GM12878 (cell line): ENCODE results near the gene ANKRD30A. TPM values are rescaled to one million over a fixed set of nuclear protein-coding genes. Genes with fewer than 3 reads are reported as not detected.

ENCODE experiments used
- ATAC-seq: fragments of 200-7000 bp; cut with Tn5 transposase; 3 replicates; pipeline ENCODE4 v1.9.1; 2020; ENCODE audit warnings: mild to moderate bottlenecking, moderate library complexity
- BruUV-seq: library from RNA; stranded (reverse); fragments of 400-500 nt; replicated peaks from 2 replicates; lab custom pipeline; 2021; lab: Mats Ljungman, UMichigan
- CTCF ChIA-PET: fragments of 300-600 bp; sonication (Branson Sonifier 250); formaldehyde crosslinking; extraction: SDS; loops from one replicate; lab custom pipeline; 2021; ENCODE audit warnings: inconsistent platforms; lab: Yijun Ruan, JAX
- POLR2A ChIA-PET: fragments of 350-600 bp; formaldehyde crosslinking; extraction: SDS; loops from one replicate; lab custom pipeline; 2021; ENCODE audit warnings: inconsistent platforms; lab: Charles Lee
- RAD21 ChIA-PET: fragments of 300-600 bp; sonication (Branson Sonifier 250); formaldehyde crosslinking; loops from one replicate; lab custom pipeline; 2023; ENCODE audit warnings: antibody characterized with exemption; ENCODE audit not compliant: unreplicated experiment; lab: Charles Lee
- SMC1A ChIA-PET: fragments of 300-600 bp; sonication (Branson Sonifier 250); formaldehyde crosslinking; loops from one replicate; lab custom pipeline; 2023; ENCODE audit not compliant: unreplicated experiment, uncharacterized antibody; lab: Charles Lee
- DNase-seq: peaks from one replicate; pipeline ENCODE4 v3.0.0-alpha.2; 2011; ENCODE audit warnings: low read depth, low spot score
- FAIRE-seq: peaks from 3 replicates; lab custom pipeline; 2011; peaks lifted over from hg19 to GRCh38; lab: Jason Lieb, UNC
- H2AFZ ChIP-seq: 2 replicates; pipeline ENCODE4 v1.6.0; 2011; ENCODE audit warnings: low read depth, low read length, control low read depth; ENCODE audit not compliant: control insufficient read depth
- H3K27ac ChIP-seq: 2 replicates; pipeline ENCODE4 v1.5.1; 2011; ENCODE audit warnings: control low read depth; ENCODE audit not compliant: control insufficient read depth, insufficient read depth
- H3K27me3 ChIP-seq, 2 experiments: replicated peaks in 1 of 2; 2 replicates each; pipeline versions ENCODE4 v1.6.0 to v1.6.1; 2011; ENCODE audit warnings: low read length in 1 of 2; ENCODE audit not compliant: control insufficient read depth in 2 of 2, insufficient read depth in 2 of 2
- H3K36me3 ChIP-seq, 2 experiments: 2 replicates each; pipeline ENCODE4 v1.5.1; 2011; ENCODE audit warnings: low read length in 1 of 2; ENCODE audit not compliant: control insufficient read depth in 2 of 2, insufficient read depth in 2 of 2
- H3K4me1 ChIP-seq: 2 replicates; pipeline ENCODE4 v1.6.1; 2011; ENCODE audit warnings: mild to moderate bottlenecking, low read length, moderate library complexity, mixed read lengths; ENCODE audit not compliant: control insufficient read depth, insufficient read depth
- H3K4me2 ChIP-seq: 2 replicates; pipeline ENCODE4 v1.6.0; 2011; ENCODE audit warnings: control low read depth; ENCODE audit not compliant: control insufficient read depth, insufficient read depth
- H3K4me3 ChIP-seq: fragments of 200-600 bp; sonication (generic); 2 replicates; pipeline ENCODE4 v1.5.1; 2016
- H3K79me2 ChIP-seq: 2 replicates; pipeline ENCODE4 v1.6.0; 2011; ENCODE audit warnings: low read length; ENCODE audit not compliant: control insufficient read depth, insufficient read depth
- H3K9ac ChIP-seq: 2 replicates; pipeline ENCODE4 v1.8.0; 2011; ENCODE audit warnings: low read length, control low read depth, mixed read lengths; ENCODE audit not compliant: control insufficient read depth, insufficient read depth
- H3K9me3 ChIP-seq: replicated peaks from 3 replicates; pipeline ENCODE4 v1.5.1; 2011; ENCODE audit warnings: mild to moderate bottlenecking, low read length; ENCODE audit not compliant: control insufficient read depth, insufficient read depth
- H4K20me1 ChIP-seq: 2 replicates; pipeline ENCODE4 v1.6.0; 2011; ENCODE audit not compliant: control insufficient read depth, insufficient read depth
- BHLHE40 ChIP-seq, 2 experiments: fragments of 450-650 bp in 1 of 2; IDR thresholded peaks; 2 replicates each; pipeline ENCODE4 v1.6.1; 2011 to 2017; ENCODE audit warnings: low read depth in 2 of 2, borderline replicate concordance in 1 of 2, improper control_type of control experiment in 1 of 2, low read length in 1 of 2, mild to moderate bottlenecking in 1 of 2
- RAD51 ChIP-seq: fragments of 450-650 bp; IDR thresholded peaks from 2 replicates; pipeline ENCODE4 v1.6.1; 2016; ENCODE audit warnings: moderate library complexity, mild to moderate bottlenecking, inconsistent platforms
- WGBS: methylation state at CpG from one replicate; pipeline ENCODE4 v1.1.6; 2016; ENCODE audit warnings: low lambda C conversion rate; ENCODE audit not compliant: insufficient replicate concordance, insufficient coverage; ENCODE audit errors: missing lambda C conversion rate; 5-methylcytosine and 5-hydroxymethylcytosine counted together
- in situ Hi-C: fragments of 300-500 bp; cut with MboI; formaldehyde crosslinking; loops from 9 replicates; pipeline ENCODE4 v1.14.3; 2018; ENCODE audit warnings: mixed read lengths
- intact Hi-C: fragments of 100-400 bp; cut with micrococcal nuclease; formaldehyde crosslinking; loops from one replicate; pipeline ENCODE4 v1.14.2; 2022; ENCODE audit not compliant: unreplicated experiment
- polyA plus RNA-seq, 11 experiments: library from polyadenylated mRNA; depleted of rRNA in 4 of 11; unstranded in 6 of 11; stranded (reverse) in 5 of 11; fragments of >200 nt; fragmentation: Nextera tagmentation in 4 of 11; fragmentation: Illumina TruSeq in 1 of 11; extraction: Ambion mirVana in 4 of 11; extraction: Trizol in 1 of 11; gene quantifications; 1 replicate in 1 of 11; 2 replicates in 10 of 11; pipeline versions ENCODE4 v1.2.1 to v1.2.3, GENCODE V29; 2011 to 2016; ENCODE audit warnings: inconsistent platforms in 2 of 11, missing spikeins in 2 of 11, low read depth in 1 of 11
- total RNA-seq, 4 experiments: library from RNA; depleted of rRNA in 3 of 4; stranded (reverse); fragments of >200 nt in 3 of 4; fragmentation: Illumina TruSeq in 1 of 4; extraction: Trizol in 1 of 4; gene quantifications; 2 replicates each; pipeline versions ENCODE4 v1.2.1 to v1.2.3, GENCODE V29; 2013 to 2021
- TF ChIP-seq, protein P1 (sequence below): fragments of 450-650 bp; IDR thresholded peaks from 2 replicates; pipeline ENCODE4 v1.6.1; 2016; ENCODE audit warnings: mild to moderate bottlenecking, moderate library complexity, borderline replicate concordance

Gene ANKRD30A
- total and polyA plus RNA-seq, 10 of the 15 experiments (the other 5 are each of a cell fraction or from before 2014, with no cell fraction given), result 0.22 to 3.4 (median 0.74) TPM

DNA sequence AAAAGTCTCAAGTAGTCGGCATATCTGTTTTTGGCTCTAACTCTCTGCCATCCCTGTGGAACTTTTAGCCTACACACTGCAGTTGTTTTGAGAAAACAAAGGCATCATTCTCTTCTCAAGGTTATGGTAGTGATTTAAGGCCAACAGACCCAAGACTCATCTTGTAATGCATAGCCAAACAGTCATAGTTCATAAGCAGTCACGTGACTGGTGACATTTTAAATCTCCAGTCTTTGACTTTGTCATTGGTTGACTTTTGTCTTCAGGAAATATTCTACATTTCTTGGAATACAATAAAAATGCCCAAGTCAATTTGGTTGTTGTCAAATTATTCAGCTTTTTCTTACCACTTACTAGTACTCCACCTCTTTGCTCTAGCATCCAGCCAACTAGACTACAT is 114.8 kb downstream of the ANKRD30A start:
- no TSS peak for BruUV-seq
- no peak for FAIRE-seq
- in situ Hi-C loops (no loop called here), intact Hi-C loops (no loop called here)
- peak; percentile 71 for TF ChIP-seq RAD51
- TF ChIP-seq, protein P1, sequence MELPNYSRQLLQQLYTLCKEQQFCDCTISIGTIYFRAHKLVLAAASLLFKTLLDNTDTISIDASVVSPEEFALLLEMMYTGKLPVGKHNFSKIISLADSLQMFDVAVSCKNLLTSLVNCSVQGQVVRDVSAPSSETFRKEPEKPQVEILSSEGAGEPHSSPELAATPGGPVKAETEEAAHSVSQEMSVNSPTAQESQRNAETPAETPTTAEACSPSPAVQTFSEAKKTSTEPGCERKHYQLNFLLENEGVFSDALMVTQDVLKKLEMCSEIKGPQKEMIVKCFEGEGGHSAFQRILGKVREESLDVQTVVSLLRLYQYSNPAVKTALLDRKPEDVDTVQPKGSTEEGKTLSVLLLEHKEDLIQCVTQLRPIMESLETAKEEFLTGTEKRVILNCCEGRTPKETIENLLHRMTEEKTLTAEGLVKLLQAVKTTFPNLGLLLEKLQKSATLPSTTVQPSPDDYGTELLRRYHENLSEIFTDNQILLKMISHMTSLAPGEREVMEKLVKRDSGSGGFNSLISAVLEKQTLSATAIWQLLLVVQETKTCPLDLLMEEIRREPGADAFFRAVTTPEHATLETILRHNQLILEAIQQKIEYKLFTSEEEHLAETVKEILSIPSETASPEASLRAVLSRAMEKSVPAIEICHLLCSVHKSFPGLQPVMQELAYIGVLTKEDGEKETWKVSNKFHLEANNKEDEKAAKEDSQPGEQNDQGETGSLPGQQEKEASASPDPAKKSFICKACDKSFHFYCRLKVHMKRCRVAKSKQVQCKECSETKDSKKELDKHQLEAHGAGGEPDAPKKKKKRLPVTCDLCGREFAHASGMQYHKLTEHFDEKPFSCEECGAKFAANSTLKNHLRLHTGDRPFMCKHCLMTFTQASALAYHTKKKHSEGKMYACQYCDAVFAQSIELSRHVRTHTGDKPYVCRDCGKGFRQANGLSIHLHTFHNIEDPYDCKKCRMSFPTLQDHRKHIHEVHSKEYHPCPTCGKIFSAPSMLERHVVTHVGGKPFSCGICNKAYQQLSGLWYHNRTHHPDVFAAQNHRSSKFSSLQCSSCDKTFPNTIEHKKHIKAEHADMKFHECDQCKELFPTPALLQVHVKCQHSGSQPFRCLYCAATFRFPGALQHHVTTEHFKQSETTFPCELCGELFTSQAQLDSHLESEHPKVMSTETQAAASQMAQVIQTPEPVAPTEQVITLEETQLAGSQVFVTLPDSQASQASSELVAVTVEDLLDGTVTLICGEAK, result no peak
- peak in 1 of 2 experiments; percentile 23; a peak in 1 of 4 replicates for TF ChIP-seq BHLHE40 (IDR thresholded peaks at IDR 0.05; ENCODE audit: borderline replicate concordance in 1 of 2, low read depth in 2 of 2, low read length in 1 of 2)
- Histone ChIP-seq H4K20me1 (no peaks in the 10 kb centered on the region), H3K36me3 (no peaks in the 10 kb centered on the region), H3K27ac (no peak overlapping the region), H3K4me3 (no peak overlapping the region), H3K4me2 (no peak overlapping the region), H2AFZ (no peak overlapping the region), H3K27me3 (no peaks in the 10 kb centered on the region), H3K4me1 (no peaks in the 10 kb centered on the region), H3K9me3 (no peaks in the 10 kb centered on the region; the same call in 2 of the 3 replicates), H3K9ac (no peak overlapping the region), H3K79me2 (no peaks in the 10 kb centered on the region)
- ChIA-PET POLR2A (no interaction called here), CTCF (no interaction called here), RAD21 (no interaction called here), SMC1A (no interaction called here)
- no peak for ATAC-seq
- 37% methylated on average over 2 of the region's 2 CpGs for WGBS
- no peak for DNase-seq
